Glomerular visceral epithelial cell (primary cell): ENCODE results near the gene SQOR.
"Not testable (repeated sequence)": the region's sequence is repeated elsewhere in the genome, so short reads cannot be mapped to it uniquely, and the experiment has no call there.

Experiments
- DNase-seq: peaks from one replicate; pipeline ENCODE4 v3.0.0-alpha.2; 2016; ENCODE audit errors: extremely low spot score

SQOR gene

DNA sequence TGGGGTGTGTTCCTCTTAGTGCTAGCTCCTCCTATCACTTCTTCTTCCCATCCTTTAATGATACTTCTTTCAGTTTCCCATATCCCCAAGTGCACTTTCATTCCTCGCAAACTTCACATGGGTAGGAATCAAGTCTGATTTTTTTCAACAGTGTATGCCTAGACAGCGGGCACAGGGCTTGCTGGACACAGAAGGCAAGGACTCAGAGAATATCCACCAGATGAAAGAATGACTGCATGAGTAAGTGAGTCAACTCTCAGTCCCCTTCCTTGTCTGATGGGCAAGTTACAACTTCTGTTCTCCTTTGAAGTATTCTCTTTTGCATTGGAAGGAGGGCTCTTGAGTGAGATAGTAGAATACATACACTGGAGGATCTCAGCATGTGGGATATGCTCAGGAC is 3.1 kb upstream of the SQOR start:
- DNase-seq: no peak

DNA sequence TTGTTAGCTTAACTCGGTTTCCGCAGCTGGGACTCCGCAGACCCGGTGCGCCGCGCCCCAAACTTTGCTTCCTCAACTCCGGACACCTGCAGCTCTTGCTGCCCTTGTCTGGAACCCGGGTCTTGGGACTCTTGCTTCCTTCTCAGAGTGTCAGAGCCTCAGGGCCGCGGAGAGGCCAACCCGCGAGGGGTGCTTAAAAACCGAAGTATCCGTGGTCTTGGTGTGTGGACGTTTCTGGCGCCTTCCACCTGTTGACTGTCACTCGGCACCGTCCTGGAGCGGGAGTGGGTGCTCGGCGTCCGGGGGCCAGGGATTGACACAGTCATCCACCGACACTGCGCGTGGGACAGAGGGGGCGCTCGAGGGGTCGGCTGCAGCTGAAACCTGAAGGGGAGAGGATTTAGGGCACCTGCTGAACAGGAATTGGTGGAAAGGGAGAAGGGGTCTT is 386 bp downstream of the SQOR start:
- DNase-seq: peak; percentile 57

DNA sequence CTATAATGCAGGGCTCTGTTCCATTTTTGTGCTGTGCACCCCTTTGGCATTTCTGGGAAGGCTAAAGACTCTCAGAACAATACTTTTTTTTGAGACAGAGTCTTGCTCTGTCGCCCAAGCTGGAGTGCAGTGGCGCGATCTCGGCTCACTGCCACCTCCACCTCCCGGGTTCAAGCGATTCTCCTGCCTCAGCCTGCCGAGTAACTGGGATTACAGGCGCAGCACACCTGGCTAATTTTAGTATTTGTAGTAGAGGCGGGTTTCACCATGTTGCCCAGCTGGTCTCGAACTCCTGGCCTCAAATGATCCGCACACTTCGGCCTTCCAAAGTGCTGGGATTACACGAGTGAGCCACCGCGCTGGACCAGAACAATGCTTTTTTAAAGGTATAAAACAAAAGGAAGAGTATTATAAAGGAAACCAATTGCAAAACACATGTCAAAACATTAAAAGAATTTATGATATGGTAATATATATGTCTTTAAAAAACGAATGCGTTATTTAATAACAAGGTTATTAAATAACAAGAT is 999 bp downstream of the SQOR start:
- DNase-seq: no peak

DNA sequence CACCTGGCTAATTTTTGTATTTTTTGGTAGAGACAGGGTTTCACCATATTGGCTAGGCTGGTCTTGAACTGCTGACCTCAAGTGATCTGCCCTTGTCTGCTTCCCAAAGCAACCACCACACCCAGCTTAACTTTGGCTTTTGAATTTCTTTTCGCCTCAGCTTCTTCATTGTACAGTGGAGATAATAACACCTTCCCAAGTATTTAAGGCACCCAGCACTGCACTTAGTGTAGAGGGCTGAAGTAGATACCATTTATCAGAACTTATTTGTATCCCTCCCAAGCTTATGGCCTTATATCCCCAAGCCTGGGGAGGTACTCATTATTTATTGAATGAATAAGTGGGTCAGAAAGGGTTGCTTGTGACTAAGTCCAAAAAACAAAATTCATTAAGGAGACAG is 2.3 kb downstream of the SQOR start:
- DNase-seq: no peak

DNA sequence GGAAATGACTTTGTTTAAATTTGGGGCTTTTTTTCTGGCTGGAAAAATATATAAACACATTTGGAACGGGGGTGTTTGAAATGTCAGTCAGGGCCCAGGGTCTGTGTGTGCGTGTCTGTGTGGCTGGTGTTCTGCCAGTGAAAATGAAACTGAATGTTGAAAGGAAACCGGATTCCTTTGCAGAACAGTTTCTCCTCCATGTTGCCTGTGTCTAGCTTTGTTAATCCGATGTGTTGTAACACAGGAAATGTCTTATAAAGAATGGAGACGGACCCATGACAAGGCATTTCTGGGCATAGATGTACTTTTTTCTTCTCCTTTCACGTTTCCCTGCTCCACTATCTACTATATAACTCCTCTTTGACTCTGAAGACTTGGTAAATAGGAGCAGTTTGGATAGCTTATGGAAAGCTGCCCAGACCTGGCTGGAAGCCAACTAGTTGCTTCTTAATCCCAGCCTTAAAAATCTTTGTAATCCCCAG is 2.8 kb downstream of the SQOR start:
- DNase-seq: peak; percentile 63

DNA sequence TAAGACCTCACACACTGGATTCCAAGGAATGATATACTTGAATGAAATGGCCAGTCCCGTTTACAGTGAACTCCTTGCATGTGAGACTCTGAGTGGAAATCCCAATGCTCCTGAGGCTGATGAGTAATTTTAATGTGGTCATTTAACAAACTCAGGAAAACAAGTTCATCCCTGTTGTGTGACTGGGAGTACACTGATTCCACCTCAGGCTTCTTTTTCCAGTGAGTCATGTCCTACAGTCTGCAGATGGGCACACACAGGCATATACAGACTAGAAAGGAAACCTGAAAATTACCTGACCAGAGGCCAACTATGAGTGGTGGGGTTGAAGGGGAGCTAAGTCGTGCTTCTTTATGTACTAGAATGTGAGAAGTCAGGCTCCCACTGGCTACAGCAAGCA is 5.8 kb downstream of the SQOR start:
- peak; percentile 85 for DNase-seq

DNA sequence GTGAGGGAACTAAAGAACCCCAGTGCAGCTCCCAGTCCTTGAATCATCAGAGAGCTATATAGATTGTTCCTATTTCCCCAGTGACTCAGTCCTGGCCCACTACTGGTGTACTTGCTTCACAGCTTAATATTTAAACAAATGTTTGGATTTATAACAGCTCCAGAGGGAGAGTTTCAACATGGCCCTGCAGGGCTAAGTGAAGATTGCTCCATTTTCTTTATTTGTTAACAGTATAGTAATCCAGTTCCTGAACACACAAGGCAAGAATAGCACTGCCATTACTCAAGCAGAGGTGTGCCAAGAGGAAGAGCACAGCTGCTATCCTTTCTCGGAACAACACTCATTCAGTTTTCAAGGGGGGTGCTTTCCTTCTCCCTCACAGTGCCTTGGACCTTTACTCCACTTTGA is 6.5 kb downstream of the SQOR start:
- peak; percentile 86 for DNase-seq

DNA sequence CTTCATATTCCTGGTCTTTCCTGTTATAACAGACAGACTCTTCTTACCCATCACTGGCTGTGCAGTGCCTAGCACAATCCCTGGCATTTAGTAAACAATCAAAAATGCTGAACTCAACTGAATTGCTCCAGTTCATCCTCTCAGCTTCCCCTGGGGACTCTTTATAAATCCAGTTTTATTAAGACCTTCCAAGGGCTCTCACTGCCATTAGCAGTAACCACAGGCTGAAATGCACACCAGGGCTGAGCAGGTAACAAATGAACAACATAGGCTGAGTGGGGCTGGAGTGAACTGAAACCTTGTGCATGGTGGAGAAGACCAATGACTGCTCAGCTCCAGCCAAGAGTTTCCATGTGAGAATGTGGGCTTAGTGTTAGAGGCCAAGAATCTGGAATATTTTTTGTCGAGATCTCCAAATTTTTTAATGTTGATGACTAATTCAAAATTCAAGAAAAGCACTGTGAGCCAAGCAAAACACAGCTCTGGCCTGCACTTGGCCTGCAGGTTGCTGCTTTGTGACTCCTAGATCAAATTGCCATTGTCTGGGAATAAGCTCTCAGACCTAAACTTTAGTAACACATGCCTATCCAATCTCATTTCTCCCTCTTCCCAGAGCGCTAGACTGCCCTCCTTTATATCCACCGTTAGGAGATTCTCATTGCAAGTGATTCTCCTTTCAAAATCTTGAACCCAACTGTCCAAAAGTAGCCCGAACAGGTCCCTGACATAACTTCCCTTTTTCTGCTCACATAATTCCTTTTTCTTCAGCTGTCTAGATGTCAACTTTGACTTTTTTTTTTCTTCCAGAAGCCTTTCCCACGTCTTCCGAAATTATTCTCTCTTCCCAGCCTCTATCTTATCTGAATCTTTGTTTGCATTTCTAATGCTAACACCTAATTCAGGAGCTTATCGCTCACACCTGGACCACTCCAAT is 7.4 kb downstream of the SQOR start:
- peak; percentile 50 for DNase-seq

DNA sequence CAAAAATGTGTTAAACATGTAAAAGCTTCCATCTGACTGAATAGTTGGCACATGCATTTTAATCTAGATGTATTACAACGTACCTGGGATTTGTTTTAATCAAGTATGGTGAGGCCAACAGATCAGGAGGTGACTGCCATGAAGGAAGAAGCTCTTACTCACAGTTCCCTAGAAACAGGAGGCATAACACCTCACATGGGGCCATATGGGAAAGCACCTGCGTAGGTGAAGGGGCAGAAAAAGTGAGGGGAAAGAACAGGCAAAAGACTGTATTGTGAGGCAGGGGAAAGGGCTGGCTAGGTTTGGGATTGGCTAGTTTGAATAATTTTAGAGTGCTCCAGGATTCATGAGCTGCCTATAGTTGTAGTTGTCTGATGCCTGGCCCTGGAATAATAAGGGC is 9.6 kb downstream of the SQOR start:
- no peak for DNase-seq

DNA sequence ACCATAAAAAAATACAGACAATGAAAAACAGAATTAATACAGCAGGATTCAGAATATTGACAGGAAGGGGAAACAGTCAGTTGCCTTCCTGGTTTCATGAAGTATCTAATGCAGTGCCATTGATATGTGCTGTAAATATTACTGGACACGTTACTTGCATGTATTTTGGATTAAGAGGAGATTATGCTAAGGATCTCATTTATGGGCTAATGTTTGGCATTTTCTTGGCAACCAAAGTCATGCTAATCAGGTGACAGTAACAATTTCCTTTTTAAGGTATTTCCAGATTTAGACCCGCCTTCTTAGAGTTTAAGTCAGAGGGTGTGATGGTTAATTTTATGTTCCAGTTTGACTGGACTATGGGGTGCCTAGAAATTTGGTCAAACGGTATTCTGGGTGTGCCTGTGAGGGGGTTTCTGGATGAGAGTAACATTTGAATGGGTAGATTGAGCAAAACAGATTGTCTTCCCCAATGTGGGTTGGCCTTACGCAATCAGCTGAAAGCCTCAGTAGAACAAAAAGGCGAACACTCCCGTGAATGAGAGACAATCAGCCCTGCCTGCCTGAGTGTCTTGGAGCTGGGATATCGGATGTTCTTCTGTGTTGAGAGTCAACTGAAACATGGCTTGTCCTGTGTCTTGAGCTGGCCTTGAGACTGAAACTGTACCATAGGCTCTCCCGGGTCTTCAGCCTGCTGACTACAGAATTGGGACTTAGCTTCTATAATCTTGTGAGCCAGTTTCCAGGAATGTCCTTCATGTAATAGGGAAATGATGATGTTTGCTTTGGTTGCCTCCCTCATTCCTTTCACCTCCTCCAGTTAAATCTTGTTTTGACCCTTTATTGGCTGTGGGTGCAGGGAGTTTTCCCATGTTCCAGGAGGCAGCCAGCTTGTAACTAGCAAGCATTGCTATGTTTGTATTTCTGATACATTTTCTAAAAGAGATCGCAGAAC is 10.5 kb downstream of the SQOR start:
- DNase-seq: no peak

DNA sequence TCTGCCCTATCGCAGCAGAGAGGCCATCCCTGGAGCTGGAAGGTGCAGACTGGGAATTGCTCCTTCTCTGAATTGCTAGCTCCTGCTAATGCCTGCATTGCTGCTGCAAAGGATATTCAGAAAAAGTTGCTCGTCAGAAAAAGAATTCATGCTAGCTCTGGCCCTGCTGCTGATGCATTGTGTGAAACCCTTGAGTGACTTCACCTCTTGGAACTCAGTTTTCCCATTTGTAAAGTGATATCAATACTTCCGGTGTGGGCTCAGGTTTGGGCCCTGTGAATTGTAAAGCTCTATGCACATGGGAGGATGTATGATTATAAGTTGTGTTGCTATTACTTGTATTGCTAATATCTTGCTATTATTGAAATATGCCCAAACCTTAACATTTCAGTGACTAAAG is 11.4 kb downstream of the SQOR start:
- peak; percentile 43 for DNase-seq

DNA sequence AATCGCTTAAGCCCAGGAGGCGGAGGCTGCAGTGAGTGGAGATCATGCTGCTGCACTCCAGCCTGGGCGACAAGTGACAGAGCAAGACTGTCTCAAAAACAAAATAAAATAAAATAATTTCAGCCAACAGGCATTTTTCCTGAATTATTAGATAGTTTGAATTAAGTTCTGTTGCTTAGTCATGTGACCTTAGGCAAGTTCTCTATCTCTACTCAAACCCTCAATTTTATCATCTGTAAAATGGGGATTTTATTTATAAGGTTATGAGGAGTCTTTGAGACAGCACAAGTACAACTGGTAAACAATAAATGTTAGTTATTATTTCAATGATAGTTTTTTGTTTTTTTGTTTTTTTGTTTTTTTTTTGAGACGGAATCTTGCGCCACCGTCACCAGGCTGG is 13.0 kb downstream of the SQOR start:
- no peak for DNase-seq

DNA sequence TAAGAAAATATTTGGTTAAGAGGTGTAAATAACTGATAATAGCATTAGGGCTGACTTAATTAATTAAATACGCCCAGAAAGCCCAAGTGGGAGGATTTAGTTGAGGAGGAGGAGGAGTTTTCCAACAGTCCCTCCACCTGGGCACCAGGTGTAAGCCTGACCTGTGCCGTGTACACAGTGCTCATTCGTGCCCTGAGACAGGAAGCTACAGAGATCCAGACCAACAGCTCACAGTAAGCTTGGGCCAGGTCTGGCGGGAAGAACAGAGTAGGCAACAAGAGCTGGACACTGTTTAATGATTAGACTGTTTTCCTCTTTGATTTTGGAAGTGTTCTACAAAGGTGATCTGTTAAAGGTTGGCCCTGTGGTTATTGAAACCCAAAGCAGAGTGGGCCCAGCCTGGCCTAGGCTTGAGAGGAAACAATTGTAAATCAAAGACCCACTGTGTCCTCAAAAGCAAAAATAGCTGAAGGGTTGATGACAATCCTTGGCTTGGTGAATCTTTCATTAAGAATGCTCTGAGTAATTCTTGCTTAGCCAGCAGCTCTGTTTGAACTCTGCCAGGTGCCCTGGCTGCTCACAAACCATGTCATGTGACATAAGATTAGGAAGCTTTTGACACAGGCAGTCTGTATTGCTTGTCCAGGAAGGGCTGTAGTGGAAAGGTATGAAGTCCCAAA is 13.8 kb downstream of the SQOR start:
- peak; percentile 76 for DNase-seq

DNA sequence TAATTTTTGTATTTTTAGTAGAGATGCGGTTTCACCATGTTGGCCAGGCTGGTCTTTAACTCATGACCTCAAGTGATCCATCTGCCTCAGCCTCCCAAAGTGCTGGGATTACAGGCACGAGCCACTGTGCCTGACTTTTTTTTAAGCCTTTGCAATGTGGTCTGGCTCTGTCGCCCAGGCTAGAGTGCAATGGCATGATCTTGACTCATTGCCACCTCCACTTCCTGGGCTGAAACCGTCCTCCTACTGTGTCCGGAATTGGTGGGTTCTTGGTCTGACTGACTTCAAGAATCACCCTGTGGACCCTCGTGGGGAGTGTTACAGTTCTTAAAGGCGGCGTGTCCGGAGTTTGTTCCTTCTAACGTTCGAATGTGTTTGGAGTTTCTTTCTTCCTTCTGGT is 15.2 kb downstream of the SQOR start:
- DNase-seq: not testable (repeated sequence)

DNA sequence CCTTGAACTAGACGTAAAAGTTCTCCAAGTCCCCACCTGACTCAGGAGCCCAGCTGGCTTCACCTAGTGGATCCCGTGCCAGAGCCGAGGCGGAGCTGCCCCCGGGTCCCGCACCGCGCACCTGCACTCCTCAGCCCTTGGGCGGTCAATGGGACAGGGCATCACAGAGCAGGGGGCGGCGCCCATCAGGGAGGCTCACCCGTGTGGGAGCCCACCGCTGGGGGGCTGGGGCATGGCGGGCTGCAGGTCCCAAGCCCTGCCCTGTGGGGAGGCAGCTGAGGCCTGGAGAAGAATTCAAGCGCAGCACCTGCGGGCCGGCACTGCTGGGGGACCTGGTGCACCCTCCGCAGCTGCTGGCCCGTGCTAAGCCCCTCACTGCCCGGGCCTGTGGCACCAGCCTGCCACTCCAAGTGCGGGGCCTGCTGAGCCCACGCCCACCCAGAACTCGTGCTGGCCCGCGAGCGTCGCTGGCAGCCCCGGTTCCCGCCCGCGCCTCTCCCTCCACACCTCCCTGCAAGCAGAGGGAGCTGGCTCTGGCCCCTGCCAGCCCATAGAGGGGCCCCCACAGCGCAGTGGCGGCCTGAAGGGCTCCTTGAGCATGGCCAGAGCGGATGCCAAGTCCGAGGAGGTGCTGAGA is 16.2 kb downstream of the SQOR start:
- no peak for DNase-seq

DNA sequence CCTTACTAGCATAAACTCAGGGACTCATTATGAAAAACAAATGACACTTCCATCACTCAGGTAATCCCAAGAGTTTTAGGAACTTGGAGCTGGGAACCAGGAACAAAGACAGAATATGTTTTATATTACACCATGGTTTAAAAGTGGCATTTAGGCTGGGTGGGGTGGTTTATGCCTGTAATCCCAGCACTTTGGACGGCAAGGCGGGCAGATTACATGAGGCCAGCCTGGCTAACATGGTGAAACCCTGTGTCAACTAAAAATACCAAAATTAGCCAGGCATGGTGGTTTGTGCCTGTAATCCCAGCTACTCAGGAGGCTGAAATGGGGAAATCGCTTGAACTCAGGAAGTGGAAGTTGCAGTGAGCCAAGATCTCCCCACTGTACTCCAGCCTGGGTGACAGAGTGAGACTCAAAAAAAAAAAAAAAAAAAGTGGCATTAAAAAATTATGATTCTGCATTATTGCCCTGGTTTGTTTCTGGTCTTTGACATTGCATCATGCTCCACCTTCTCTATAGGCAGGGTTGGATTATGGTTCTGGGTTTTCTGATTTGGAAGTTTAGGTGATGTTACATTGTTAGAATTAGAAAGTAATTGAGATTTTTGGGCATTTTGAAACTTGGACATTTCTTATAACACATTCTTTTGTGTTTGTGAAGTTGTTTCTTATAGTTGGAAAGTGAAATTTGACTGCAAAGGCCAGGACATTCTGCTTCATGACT is 19.0 kb downstream of the SQOR start:
- no peak for DNase-seq

DNA sequence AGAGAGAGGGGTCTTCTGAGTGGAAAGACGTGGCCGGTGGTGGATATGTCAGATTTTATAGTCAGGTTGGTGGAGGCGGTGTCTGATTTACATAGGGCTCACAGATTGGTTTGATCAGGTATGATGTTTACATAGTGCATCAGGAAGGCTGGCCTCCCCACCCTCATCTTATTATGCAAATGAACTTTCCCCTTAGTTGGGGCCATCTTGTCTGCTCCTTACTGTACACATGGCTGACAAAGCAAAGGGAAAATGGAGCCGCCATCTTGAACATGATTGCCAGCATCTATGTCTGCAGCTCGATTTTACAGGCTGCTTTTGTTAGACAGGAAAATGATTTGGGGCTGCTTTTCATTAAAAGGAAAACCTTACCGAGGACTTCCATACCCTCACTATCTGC is 19.9 kb downstream of the SQOR start:
- DNase-seq: no peak

DNA sequence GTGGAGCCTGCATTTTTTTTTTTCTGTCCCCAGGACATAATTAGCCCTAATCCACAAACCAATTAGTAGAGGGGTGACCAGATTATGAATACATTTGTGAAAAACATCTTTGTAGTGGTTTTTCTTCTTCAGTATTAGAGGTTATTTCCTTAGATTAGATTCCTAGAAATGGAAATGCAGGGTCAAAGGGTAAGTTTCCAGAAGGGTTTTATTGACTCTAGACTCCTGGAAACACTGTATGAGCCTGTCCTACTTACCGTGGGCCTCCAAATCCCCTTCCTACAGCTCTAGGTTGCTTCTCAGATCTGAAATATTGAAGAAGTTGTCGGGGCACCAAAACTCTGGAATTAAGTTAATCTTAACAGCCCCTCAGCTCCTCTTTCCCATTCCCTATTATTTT is 22.4 kb downstream of the SQOR start:
- DNase-seq: no peak

DNA sequence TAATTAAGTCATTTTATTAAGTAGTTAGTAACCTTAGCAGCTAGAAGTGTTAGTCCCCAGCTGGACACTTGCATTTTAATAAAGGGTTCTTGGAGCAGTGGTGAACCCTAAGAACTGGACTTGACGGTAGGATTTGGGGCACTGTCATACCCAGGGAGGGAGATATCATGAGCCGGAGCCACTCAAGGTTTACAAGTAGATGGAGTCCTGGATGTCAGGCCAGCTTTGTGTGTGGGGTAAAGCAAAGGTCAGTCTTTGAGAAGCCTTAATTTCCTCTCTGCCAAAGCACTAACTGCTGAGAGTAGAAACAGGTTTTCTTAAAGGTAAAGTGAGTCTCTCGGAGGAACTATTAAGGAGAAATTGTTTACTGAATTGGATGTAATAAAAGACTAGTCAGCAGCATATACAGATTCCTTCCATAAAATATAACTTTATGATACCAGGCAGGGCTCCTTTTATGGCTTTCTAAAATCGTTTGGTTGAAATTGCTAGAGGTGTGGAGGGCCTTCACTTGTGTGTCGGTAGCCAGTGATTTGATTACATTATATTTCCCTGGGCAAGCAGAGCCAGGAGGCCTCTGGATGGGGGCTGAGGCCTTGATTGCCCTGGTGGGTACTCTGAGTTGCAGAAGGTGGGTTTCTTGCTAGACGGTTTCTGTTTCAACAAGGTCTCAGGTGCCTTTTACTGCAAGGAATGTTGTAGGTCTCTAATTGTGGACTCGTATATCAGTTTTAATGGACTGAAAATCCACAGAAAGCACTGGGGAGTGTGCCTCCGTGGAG is 23.1 kb downstream of the SQOR start:
- no peak for DNase-seq
